Superior temporal gyrus (tissue), 1 donor: ENCODE data around the gene CGB8.
A peak's percentile ranks its signal among the peaks of the same experiment; 100 is the strongest.
"Not testable (repeated sequence)": the region's sequence is repeated elsewhere in the genome, so short reads cannot be mapped to it uniquely, and the experiment has no call there.

Source experiments
- DNase-seq: peaks from one replicate; pipeline ENCODE4 v3.0.0-alpha.2; 2016; ENCODE audit errors: extremely low spot score

The CGB8 gene

GRCh38 chr19:49049011-49049410, at the start of gene CGB8:
Gene CGB8 (minus strand): TSS chr19:49049111. CDS start chr19:49048739, 372 bp downstream.
- not testable (repeated sequence) for DNase-seq

GRCh38 chr19:49097453-49098288, 48.8 kb upstream of the CGB8 start:
- DNase-seq, result peak; percentile 89

GRCh38 chr19:49094505-49095482, 45.9 kb upstream of the CGB8 start:
- peak; percentile 61 for DNase-seq

DNA sequence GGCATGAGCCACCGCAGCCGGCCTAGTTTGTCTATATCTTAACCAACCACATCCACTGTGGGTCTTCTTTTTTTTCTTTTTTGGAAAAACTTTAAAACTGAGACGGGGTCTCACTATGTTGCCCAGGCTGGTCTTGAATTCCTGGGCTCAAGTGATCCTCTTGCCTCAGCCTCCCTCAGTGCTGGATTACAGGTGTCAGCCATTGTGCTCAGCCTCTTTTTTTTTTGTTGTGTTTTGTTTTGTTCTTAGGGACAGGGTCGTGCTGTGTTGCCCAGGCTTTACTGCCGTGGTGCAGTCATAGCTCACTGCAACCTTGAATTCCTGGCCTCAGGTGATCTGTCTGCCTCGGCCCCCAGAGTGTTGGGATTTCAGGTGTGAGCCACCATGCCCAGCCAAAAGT, 43.8 kb upstream of the CGB8 start:
- no peak for DNase-seq

- no peak for DNase-seq
Observed at GRCh38 chr19:49091391-49092038, 42.6 kb upstream of the CGB8 start.

DNA sequence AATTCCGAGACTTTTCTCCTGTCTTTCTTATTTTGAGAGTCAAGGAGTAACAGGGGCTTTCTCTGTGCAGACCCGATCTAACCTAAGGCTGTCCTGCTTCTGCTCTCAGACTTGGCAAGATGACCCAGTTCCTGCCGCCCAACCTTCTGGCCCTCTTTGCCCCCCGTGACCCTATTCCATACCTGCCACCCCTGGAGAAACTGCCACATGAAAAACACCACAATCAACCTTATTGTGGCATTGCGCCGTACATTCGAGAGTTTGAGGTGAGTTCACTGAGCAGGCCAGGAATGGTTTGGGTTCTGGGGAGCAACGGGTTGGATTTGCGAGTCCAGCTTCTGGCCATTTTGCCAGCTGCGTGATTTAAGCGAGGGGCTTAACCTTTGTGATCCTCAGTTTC, 37.4 kb upstream of the CGB8 start:
- no peak for DNase-seq

DNA sequence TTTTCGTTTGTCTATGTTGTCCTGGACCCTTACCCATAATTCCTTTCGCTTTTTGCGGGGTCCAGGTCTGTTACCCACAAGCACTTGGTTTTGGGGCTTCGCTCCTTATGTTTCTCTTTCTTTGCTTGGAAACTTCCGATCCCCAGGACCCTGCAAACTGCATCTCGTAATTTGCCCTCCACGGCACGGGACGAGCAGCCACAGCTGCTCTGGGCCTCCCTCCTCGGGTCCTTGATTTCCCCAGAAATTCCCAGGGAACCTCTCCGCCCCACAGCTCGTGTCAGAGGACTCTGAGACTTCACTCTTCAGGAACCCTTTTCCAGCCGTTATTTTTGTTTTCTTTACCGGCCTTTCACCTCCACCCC, 36.9 kb upstream of the CGB8 start:
- no peak for DNase-seq

- peak; percentile 99 for DNase-seq
Observed at GRCh38 chr19:49085020-49085867, 36.3 kb upstream of the CGB8 start, which contains the start of gene SNRNP70. Gene SNRNP70 (plus strand): TSS chr19:49085451. CDS start chr19:49086415, 964 bp downstream.

DNA sequence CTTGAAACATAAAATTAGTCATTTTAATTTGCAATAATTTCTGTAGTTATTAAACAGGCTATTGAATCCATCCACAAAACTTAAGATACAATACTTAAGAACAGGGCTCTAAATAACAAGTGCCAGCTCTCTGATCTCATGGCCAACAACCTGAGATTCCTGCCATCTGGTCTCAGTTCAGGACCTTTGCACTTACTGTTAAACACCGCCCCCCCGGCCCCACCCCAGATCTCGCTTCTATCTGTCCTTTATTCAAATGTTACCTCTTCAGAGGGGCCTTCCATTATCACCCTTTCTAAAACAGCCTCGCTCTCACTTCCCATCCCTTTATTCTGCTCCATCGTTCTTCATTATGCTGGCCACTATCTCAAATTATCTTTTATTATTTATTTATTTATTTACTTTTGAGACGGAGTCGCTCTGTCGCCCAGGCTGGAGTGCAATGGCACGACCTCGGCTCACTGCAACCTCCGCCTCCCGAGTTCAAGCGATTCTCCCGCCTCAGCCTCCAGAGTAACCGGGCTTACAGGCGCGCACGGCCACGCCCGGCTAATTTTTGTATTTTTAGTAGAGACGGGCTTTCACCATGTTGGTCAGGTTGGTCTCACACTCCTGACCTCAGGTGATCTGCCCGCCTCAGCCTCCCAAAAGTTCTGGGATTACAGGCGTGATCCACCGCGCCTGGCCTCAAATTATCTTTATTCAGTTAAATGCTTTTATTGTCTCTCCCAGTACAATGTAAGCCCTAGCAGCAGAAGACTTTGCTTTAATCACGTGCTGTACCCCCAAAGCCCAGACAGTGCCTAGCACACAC, 35.5 kb upstream of the CGB8 start:
- no peak for DNase-seq

DNA sequence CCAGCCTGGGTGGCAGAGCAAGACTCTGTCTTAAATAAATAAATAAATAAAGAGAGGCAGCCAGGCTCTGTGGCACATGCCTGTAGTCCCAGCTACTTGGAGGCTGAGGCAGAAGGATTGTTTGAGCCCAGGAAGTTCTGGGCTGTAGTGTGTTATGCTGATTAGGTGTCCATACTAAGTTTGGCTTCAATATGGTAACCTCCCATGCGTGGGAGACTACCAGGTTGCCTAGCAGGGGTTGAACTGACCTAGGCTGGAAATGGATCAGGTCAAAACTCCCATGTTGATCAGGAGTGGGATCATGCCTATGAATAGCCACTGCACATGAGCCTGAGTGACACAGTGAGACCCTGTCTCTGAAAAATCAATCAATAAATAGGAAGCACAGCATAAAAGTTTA, 32.4 kb upstream of the CGB8 start:
- DNase-seq, result no peak

DNA sequence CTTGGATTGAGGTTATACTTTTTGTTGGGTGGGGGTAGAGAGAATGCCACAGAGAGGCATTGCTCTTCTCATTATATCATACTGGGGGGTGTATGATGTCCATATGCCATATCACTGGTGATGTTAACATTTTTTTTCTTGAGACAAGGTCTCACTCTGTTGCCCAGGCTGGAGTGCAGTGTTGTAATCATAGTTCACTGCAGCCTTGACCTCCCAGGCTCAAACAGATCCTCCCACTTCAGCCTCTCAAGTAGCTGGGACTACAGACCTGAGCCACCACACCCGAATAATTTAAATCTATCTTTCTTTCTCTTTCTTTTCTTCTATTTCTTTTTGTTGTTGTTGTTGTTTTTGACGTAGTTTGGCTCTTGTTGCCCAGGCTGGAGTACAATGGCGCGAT, 31.5 kb upstream of the CGB8 start:
- no peak for DNase-seq

DNA sequence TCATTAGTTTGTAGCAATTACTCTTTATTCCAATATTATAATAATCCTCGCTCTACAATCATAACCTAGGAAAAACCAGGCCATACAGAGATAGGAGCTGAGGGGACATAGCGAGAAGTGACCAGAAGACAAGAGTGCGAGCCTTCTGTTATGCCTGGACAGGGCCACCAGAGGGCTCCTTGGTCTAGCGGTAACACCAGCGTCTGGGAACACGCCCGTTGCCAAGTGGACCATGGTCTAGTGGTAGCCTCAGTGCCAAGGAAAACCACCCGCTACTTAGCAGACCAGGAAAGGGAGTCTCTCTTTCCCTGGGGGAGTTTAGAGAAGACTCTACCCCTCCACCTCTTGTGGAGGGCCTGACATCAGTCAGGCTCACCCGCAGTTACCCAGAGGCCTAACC, 26.0 kb upstream of the CGB8 start:
- peak; percentile 49 for DNase-seq

GRCh38 chr19:49073514-49074378, 24.8 kb upstream of the CGB8 start:
- no peak for DNase-seq

GRCh38 chr19:49071860-49072547, 23.1 kb upstream of the CGB8 start:
- DNase-seq, result no peak

GRCh38 chr19:49070416-49070815, 21.5 kb upstream of the CGB8 start:
- no peak for DNase-seq

DNA sequence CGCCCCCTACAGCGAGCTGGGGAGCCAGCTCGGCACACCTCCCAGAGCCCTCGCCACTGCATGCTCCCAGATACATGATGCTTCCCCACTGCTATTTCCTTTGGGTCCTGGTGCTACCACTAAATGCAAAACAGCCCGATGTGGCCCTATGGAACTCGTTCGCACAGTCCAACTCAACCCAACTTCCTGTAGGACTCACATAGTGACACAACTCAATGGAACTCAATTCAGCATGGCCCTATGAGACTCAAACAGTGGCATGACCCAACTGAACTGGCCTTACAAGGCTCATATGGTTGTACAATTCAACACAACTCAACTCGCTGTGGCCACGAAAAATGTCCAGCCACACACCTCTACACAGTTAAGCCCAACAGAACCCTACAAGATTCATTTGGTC, 20.1 kb upstream of the CGB8 start:
- DNase-seq, result no peak

GRCh38 chr19:49067554-49067953, 18.6 kb upstream of the CGB8 start:
- DNase-seq, result no peak

DNA sequence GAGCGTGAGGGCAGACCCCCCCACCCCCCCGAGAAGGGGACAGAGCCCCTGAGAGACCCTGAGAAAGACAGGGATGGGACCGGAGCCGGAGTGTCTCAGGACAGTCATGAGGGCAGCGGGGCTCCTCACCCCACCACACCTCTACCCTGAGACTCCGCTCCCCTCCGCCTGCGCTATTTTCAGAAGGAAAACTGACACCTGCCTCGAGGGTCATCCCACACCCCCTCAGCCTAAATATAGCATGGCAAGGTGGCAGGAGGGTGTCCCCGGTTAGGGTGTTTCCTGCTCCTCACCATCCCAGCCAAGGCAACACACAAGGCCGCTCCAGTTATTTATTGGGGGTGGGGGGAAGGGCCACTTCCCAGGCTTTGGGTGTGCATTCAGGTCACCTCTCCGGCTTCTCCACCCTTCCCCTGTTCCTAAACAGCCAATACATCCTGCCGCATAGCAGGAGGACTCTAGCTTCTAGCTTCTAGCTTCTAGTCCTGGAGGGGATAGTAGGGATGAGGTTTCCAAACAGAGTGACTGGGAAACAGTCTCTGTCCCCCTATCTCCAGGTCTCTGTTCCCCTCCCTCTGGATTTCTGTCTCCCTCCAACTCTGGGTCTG, 17.1 kb upstream of the CGB8 start:
- DNase-seq, result no peak
